ENCODE measurements around the gene GPR27.

GPR27 gene

DNA sequence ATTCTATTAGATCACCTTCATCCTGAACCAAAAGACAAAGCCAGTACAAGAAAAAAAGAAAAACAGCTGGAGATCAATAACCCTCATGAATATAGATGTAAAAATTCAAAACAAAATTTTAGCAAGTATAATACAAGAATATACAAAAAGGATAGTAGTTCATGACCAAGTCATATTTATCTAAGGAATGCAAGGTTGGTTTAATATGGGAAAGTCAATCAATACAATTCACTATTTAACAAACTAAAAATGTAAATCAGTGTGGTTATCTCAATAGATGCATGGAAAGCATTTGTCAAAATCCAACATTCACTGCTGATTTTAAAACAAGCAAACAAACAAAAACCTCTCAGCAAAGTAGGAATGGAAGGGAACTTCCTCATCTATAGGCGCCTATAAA is 11.0 kb upstream of the GPR27 start:
- no peaks in the 10 kb centered on the region for H3K36me3 ChIP-seq (ENCODE audit: insufficient read depth, low read depth, low read length)
- H3K4me1 ChIP-seq (ENCODE audit: insufficient read depth, low read length): no peaks in the 10 kb centered on the region
- no peaks in the 10 kb centered on the region for H3K27me3 ChIP-seq (ENCODE audit: insufficient read depth, low read length)
- no peak overlapping the region for H3K4me3 ChIP-seq (ENCODE audit: low read length)
- H3K9me3 ChIP-seq (ENCODE audit: insufficient read depth, low read depth, low read length): peaks cover 25% of the 10 kb centered on the region
- H3K9ac ChIP-seq (ENCODE audit: low read depth, low read length): no peak overlapping the region
- H3K27ac ChIP-seq (ENCODE audit: low read length): no peak overlapping the region

DNA sequence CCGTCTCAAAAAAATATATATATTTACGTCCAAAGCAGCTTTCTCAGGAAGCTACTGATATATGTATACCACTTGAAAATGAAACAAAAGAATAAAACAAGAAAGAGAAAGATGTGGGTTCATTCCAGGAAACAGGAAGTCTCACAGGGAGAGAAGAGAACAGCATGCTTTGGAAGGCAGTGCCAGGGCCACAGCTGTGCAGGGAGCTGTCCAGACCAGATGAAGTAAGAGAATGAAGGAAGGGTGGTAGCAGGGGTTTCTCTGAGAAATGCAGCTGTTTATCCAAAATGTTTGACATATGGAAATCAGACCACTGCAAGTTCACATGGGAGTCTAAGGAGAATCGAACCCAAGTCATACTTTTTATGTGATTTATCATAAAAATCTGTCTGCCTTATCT is 8.9 kb upstream of the GPR27 start:
- Histone ChIP-seq H3K9me3 (ENCODE audit: insufficient read depth, low read depth, low read length) (peaks cover 25% of the 10 kb centered on the region), H3K36me3 (ENCODE audit: insufficient read depth, low read depth, low read length) (no peaks in the 10 kb centered on the region), H3K4me3 (ENCODE audit: low read length) (no peak overlapping the region), H3K9ac (ENCODE audit: low read depth, low read length) (no peak overlapping the region), H3K27me3 (ENCODE audit: insufficient read depth, low read length) (no peaks in the 10 kb centered on the region; the same call in 1 of the 2 replicates), H3K4me1 (ENCODE audit: insufficient read depth, low read length) (no peaks in the 10 kb centered on the region), H3K27ac (ENCODE audit: low read length) (no peak overlapping the region)

DNA sequence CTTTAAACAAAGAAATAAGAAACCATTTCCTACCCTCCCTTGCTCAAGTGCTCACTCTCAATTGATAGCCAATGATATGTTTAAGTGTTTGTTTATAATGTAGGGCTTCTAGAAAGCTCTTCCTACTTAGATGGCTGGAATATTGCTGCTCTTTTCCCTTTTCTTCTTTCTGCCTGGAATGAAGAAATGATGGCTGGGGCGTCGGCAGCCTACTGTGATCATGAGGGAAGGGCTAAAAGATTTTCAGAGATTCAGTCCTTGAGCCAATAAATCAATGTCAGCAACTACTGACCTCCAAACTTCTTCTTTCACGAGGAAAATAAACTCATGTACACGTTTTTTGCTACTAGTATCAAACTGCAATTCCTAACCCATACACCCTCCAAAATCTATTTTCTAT is 2.1 kb upstream of the GPR27 start:
- H3K36me3 ChIP-seq (ENCODE audit: insufficient read depth, low read depth, low read length): no peaks in the 10 kb centered on the region
- no peak overlapping the region for H3K4me3 ChIP-seq (ENCODE audit: low read length)
- peaks cover 4% of the 10 kb centered on the region; the same call in 1 of the 2 replicates for H3K4me1 ChIP-seq (ENCODE audit: insufficient read depth, low read length)
- no peak overlapping the region for H3K27ac ChIP-seq (ENCODE audit: low read length)
- no peaks in the 10 kb centered on the region for H3K9me3 ChIP-seq (ENCODE audit: insufficient read depth, low read depth, low read length)
- H3K9ac ChIP-seq (ENCODE audit: low read depth, low read length): no peak overlapping the region
- H3K27me3 ChIP-seq (ENCODE audit: insufficient read depth, low read length): peaks cover 52% of the 10 kb centered on the region

DNA sequence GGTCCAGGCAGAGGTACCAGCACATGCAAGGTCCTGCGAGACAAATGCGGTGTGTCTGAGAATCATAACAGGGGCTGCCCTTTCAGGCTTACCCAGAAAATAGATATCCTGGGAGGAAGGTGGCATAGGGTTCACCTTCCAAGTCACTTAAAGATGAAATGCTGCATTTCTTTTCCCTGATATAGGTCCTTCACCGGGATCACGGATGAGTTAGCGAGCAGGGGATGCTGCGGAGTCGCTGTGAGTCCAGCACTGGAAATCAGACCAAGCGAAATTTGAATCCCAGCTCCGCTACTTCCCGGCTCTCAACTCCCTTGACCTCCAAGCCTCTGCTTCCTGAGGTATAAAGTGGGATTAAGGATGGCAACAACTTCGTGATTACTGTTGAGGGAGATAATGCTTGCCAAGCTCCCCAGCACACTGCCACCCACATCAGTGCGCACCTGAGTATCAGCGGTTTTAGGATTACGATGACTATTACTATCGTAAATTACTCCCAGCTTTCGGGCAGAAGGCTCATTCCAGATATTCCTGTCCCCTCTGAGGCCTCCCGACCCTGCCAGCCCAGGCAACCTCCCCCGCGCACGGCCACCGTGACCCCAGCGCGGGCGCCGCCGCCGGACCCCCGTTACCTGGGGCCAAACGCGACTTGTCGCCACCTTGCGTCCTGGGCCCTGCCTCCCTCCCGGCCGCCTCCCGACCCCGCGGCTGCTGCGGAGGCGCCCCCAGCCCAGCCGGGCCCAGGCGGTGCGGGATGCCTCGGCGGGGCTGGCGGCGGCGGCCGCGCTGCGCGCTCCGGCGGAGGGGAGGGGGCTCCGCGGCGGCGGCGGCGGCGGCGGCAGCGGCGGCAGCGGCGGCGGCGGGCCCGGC is 589 bp upstream of the GPR27 start:
- no peak overlapping the region for H3K27ac ChIP-seq (ENCODE audit: low read length)
- H3K9ac ChIP-seq (ENCODE audit: low read depth, low read length): peak overlapping the region; percentile 3; the same call in 1 of the 2 replicates
- no peaks in the 10 kb centered on the region for H3K9me3 ChIP-seq (ENCODE audit: insufficient read depth, low read depth, low read length)
- no peaks in the 10 kb centered on the region for H3K36me3 ChIP-seq (ENCODE audit: insufficient read depth, low read depth, low read length)
- peak overlapping the region; percentile 68 for H3K4me3 ChIP-seq (ENCODE audit: low read length)
- H3K27me3 ChIP-seq (ENCODE audit: insufficient read depth, low read length): peaks cover 61% of the 10 kb centered on the region
- H3K4me1 ChIP-seq (ENCODE audit: insufficient read depth, low read length): peaks cover 4% of the 10 kb centered on the region; the same call in 1 of the 2 replicates

DNA sequence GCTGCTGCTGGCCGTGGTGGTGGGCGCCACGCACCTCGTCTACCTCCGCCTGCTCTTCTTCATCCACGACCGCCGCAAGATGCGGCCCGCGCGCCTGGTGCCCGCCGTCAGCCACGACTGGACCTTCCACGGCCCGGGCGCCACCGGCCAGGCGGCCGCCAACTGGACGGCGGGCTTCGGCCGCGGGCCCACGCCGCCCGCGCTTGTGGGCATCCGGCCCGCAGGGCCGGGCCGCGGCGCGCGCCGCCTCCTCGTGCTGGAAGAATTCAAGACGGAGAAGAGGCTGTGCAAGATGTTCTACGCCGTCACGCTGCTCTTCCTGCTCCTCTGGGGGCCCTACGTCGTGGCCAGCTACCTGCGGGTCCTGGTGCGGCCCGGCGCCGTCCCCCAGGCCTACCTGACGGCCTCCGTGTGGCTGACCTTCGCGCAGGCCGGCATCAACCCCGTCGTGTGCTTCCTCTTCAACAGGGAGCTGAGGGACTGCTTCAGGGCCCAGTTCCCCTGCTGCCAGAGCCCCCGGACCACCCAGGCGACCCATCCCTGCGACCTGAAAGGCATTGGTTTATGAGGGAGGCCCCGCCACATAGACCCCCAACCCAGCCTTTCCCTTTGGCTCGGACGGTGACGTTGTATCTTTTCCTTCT is 1.1 kb downstream of the GPR27 start:
- H3K27me3 ChIP-seq (ENCODE audit: insufficient read depth, low read length): peaks cover 67% of the 10 kb centered on the region
- H3K36me3 ChIP-seq (ENCODE audit: insufficient read depth, low read depth, low read length): no peaks in the 10 kb centered on the region
- no peak overlapping the region for H3K27ac ChIP-seq (ENCODE audit: low read length)
- H3K9ac ChIP-seq (ENCODE audit: low read depth, low read length): no peak overlapping the region; the same call in 1 of the 2 replicates
- H3K4me1 ChIP-seq (ENCODE audit: insufficient read depth, low read length): peaks cover 4% of the 10 kb centered on the region; the same call in 1 of the 2 replicates
- peak overlapping the region; percentile 55 for H3K4me3 ChIP-seq (ENCODE audit: low read length)
- no peaks in the 10 kb centered on the region for H3K9me3 ChIP-seq (ENCODE audit: insufficient read depth, low read depth, low read length)

DNA sequence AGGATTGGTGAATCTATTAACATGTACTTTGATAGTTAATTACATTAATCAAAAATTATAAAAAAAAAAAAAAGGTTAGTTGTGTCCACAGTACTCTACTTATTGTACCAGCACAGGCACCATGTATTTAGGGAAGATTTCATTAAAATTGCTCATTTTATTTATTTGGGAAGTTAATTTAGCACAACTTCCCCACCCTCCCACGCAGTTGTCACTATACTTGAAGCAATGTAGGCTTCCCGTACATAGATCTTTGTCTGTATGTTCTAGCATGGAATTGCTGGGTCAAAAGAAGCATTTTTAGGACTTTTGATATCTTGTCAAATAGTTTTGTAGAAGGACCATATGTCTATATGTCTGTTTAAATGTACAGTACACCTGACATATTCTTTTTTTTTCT is 4.4 kb downstream of the GPR27 start:
- H3K27me3 ChIP-seq (ENCODE audit: insufficient read depth, low read length): peaks cover 45% of the 10 kb centered on the region

DNA sequence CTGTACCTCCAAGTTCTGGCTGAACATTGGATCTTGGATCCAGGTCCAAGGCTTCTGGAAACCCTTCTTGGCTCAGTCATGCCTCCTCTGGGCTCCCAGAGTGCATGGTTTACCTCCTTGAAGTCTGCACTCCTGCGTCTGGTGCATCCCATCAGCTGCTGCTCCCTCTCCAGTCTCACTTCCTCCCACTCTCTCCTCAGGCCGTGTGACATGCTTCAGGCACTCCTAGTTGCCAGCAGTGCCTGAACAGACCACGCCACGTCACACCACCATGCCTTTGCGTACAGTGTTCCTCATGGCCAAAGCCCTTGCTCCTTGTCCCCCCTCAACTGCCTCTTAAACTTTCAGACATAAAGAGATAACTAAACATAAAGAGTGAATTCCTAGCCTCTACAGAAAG is 5.7 kb downstream of the GPR27 start:
- H3K27ac ChIP-seq (ENCODE audit: low read length): no peak overlapping the region
- H3K36me3 ChIP-seq (ENCODE audit: insufficient read depth, low read depth, low read length): no peaks in the 10 kb centered on the region
- peaks cover 37% of the 10 kb centered on the region for H3K27me3 ChIP-seq (ENCODE audit: insufficient read depth, low read length)

More for the DNA sequence above, 4.4 kb downstream of the GPR27 start:
- no peak overlapping the region for H3K4me3 ChIP-seq (ENCODE audit: low read length)
- H3K36me3 ChIP-seq (ENCODE audit: insufficient read depth, low read depth, low read length): no peaks in the 10 kb centered on the region
- H3K9me3 ChIP-seq (ENCODE audit: insufficient read depth, low read depth, low read length): no peaks in the 10 kb centered on the region
- H3K9ac ChIP-seq (ENCODE audit: low read depth, low read length): no peak overlapping the region
- peaks cover 4% of the 10 kb centered on the region; the same call in 1 of the 2 replicates for H3K4me1 ChIP-seq (ENCODE audit: insufficient read depth, low read length)
- no peak overlapping the region for H3K27ac ChIP-seq (ENCODE audit: low read length)

DNA sequence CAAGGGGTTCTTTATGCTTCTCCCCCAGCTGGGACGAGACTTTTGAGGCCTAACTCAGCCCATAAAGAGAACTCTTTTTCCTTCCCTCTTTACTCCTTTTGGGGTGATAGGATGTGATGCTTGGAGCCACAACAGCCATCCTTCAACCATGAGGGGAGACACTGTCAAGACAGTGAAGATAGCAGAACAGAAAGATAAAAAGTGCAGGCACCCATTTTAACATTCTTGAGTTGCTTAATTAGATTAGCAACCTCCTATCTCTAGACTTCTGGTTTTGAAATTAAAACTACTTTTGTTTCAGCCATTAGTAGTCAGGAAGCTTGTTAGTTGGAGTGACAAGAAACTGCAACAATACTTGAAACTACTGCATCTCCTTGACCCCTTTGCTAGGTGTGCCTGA is 6.5 kb downstream of the GPR27 start:
- Histone ChIP-seq H3K9me3 (ENCODE audit: insufficient read depth, low read depth, low read length) (no peaks in the 10 kb centered on the region), H3K4me1 (ENCODE audit: insufficient read depth, low read length) (peaks cover 3% of the 10 kb centered on the region; the same call in 1 of the 2 replicates), H3K9ac (ENCODE audit: low read depth, low read length) (no peak overlapping the region), H3K4me3 (ENCODE audit: low read length) (no peak overlapping the region), H3K36me3 (ENCODE audit: insufficient read depth, low read depth, low read length) (no peaks in the 10 kb centered on the region), H3K27me3 (ENCODE audit: insufficient read depth, low read length) (peaks cover 30% of the 10 kb centered on the region), H3K27ac (ENCODE audit: low read length) (no peak overlapping the region)

More for the DNA sequence above, 5.7 kb downstream of the GPR27 start:
- Histone ChIP-seq H3K4me1 (ENCODE audit: insufficient read depth, low read length) (peaks cover 4% of the 10 kb centered on the region; the same call in 1 of the 2 replicates), H3K4me3 (ENCODE audit: low read length) (no peak overlapping the region), H3K9me3 (ENCODE audit: insufficient read depth, low read depth, low read length) (no peaks in the 10 kb centered on the region), H3K9ac (ENCODE audit: low read depth, low read length) (no peak overlapping the region)

DNA sequence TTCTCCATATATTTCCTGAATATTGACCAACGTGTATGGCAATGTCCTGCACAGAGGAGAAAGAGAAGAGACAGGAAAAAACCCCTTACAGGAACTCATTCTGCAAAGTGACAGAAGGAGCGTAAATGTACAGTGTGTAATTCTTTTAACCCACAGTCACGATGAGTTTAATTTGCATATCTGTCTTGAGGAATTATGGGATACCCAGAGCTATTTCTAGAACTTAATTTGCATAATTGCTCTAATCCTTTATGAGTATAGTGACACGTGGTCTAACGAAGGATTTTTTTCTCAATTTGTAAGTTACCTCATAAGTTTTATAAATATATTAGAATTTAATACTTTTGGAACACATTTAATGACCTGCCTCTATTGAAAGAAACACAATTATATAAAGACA is 9.8 kb downstream of the GPR27 start:
- Histone ChIP-seq H3K4me3 (ENCODE audit: low read length) (no peak overlapping the region), H3K27ac (ENCODE audit: low read length) (no peak overlapping the region), H3K27me3 (ENCODE audit: insufficient read depth, low read length) (0 out of 2 replicates have a peak, but pooled peaks cover 3% of the 10 kb centered on the region)

DNA sequence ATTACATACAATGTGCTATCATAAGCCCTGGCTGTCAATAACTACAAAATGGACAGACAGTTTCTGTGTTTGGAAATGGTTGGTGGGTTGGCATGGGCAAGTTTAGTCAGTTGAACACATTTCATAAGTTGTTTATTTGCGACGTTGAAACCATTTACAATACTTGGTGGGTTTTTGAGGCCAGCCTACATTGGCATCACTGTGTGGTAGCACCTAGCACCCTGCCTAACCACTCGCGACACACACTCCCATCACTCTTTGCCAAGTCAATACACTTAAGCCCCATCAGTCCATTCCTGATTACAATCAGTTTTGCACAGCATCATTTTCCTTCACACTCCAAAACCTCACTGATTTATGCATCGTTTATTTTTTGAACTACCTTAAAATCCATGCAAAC is 17.5 kb downstream of the GPR27 start:
- peaks cover 23% of the 10 kb centered on the region for H3K4me1 ChIP-seq (ENCODE audit: insufficient read depth, low read length)
- H3K4me3 ChIP-seq (ENCODE audit: low read length): no peak overlapping the region
- no peaks in the 10 kb centered on the region for H3K36me3 ChIP-seq (ENCODE audit: insufficient read depth, low read depth, low read length)
- no peaks in the 10 kb centered on the region for H3K27me3 ChIP-seq (ENCODE audit: insufficient read depth, low read length)
- H3K9ac ChIP-seq (ENCODE audit: low read depth, low read length): no peak overlapping the region
- H3K9me3 ChIP-seq (ENCODE audit: insufficient read depth, low read depth, low read length): no peaks in the 10 kb centered on the region
- no peak overlapping the region for H3K27ac ChIP-seq (ENCODE audit: low read length)

More for the DNA sequence above, 9.8 kb downstream of the GPR27 start:
- Histone ChIP-seq H3K36me3 (ENCODE audit: insufficient read depth, low read depth, low read length) (no peaks in the 10 kb centered on the region), H3K4me1 (ENCODE audit: insufficient read depth, low read length) (peaks cover 1% of the 10 kb centered on the region; the same call in 1 of the 2 replicates), H3K9ac (ENCODE audit: low read depth, low read length) (no peak overlapping the region), H3K9me3 (ENCODE audit: insufficient read depth, low read depth, low read length) (no peaks in the 10 kb centered on the region)

DNA sequence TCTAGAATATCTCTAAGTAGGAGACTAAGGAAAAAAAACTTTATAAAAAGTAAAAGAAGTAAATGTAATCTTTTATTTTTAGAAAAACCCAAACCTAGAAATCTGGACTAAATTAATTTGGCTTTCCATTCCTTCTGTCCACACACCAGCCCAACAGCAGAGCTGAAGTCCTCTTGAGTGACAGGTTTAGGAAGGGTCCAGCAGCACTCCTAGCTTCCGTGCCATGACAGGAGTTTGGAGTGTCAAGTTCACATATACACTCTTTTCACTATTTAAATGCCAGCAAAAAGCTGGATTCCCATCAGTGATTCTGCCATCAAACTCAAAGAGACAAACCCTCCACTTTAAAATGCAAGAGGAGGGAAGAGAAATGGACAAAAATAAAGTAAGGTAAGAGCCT is 18.2 kb downstream of the GPR27 start:
- Histone ChIP-seq H3K4me3 (ENCODE audit: low read length) (no peak overlapping the region), H3K36me3 (ENCODE audit: insufficient read depth, low read depth, low read length) (no peaks in the 10 kb centered on the region), H3K9ac (ENCODE audit: low read depth, low read length) (no peak overlapping the region), H3K27me3 (ENCODE audit: insufficient read depth, low read length) (no peaks in the 10 kb centered on the region), H3K4me1 (ENCODE audit: insufficient read depth, low read length) (peaks cover 23% of the 10 kb centered on the region), H3K27ac (ENCODE audit: low read length) (no peak overlapping the region), H3K9me3 (ENCODE audit: insufficient read depth, low read depth, low read length) (no peaks in the 10 kb centered on the region)

DNA sequence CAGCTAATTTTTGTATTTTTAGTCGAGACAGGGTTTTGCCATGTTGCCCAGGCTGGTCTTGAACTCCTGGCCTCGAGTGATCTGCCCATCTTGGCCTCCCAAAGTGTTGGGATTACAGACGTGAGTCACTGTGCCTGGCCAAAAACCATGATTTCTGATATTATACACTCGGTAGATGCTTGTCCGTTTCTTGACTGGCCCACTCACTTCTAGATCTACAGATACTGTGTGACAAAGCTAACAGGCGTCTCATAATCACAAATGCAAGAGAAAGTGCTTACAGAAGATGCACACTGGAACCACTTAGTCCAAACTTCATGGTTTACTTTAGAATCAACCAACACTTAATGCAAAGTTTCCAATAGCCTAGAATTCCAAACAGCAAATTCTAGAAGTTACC is 22.9 kb downstream of the GPR27 start:
- no peak overlapping the region for H3K27ac ChIP-seq (ENCODE audit: low read length)
- no peaks in the 10 kb centered on the region for H3K36me3 ChIP-seq (ENCODE audit: insufficient read depth, low read depth, low read length)
- no peaks in the 10 kb centered on the region for H3K9me3 ChIP-seq (ENCODE audit: insufficient read depth, low read depth, low read length)
- H3K4me1 ChIP-seq (ENCODE audit: insufficient read depth, low read length): peaks cover 35% of the 10 kb centered on the region
- H3K27me3 ChIP-seq (ENCODE audit: insufficient read depth, low read length): peaks cover 12% of the 10 kb centered on the region
- no peak overlapping the region for H3K9ac ChIP-seq (ENCODE audit: low read depth, low read length)
- no peak overlapping the region for H3K4me3 ChIP-seq (ENCODE audit: low read length)
